Measurements from ENCODE around the gene PYGO2. TPM values are rescaled to one million over a fixed set of nuclear protein-coding genes. Genes with fewer than 3 reads are reported as not detected.

Gene PYGO2
- total RNA-seq, 1 experiment from 2014 or later, result 35.9 TPM

DNA sequence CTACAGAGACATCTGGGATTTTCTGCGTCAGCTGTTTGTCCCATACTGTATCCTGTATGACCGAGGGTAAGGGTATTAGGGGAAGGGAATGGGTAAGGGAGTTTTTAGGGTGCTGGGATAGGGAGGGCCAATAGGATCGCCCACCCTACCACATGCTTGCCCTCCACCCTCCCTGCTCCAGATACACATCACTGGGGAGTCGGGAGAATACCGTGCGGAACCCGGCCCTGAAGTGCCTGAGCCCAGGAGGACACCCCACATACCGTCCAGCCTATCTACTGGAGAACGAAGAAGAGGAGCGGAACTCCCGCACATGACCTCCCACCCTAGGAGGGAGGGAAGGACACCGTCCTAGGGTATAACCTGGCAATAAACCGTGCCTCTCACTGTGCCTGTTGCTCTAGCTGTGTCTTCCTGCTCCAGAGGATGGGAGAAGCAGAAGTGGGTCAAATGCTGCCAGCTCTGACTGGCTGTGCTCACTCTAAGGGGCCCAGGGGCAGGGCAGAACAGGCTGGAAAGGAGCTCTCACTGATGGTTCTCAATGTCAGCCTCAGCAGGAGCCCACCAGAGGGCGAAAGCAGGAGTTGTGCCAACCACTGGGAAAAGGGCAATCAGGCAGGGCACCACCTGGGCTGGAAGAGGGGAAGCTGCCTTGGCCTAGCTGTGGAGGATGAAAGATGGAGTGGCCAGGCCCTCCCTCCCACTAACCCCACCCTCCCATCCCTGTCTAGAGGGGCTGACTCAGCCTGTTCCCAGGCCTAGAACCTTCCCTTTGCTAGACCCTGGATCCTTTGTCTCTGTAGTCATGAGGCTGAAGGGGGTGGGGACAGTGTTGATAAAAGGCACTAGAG is 31.4 kb upstream of the PYGO2 start:
- Mint-ChIP-seq H3K9me3 (ENCODE audit: unreplicated experiment) (no peaks in the 10 kb centered on the region), H3K4me3 (ENCODE audit: unreplicated experiment) (no peak overlapping the region), H3K27me3 (ENCODE audit: insufficient read depth, unreplicated experiment) (no peaks in the 10 kb centered on the region), H3K27ac (ENCODE audit: low read depth, unreplicated experiment) (peak overlapping the region; percentile 50), H3K36me3 (ENCODE audit: insufficient read depth, unreplicated experiment) (peaks cover 35% of the 10 kb centered on the region), H3K4me1 (ENCODE audit: insufficient read depth, unreplicated experiment) (peaks cover 32% of the 10 kb centered on the region)
- no peak for DNase-seq (ENCODE audit: unreplicated experiment)
- TF ChIP-seq, protein P1, sequence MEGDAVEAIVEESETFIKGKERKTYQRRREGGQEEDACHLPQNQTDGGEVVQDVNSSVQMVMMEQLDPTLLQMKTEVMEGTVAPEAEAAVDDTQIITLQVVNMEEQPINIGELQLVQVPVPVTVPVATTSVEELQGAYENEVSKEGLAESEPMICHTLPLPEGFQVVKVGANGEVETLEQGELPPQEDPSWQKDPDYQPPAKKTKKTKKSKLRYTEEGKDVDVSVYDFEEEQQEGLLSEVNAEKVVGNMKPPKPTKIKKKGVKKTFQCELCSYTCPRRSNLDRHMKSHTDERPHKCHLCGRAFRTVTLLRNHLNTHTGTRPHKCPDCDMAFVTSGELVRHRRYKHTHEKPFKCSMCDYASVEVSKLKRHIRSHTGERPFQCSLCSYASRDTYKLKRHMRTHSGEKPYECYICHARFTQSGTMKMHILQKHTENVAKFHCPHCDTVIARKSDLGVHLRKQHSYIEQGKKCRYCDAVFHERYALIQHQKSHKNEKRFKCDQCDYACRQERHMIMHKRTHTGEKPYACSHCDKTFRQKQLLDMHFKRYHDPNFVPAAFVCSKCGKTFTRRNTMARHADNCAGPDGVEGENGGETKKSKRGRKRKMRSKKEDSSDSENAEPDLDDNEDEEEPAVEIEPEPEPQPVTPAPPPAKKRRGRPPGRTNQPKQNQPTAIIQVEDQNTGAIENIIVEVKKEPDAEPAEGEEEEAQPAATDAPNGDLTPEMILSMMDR (IDR thresholded peaks at IDR 0.05; ENCODE audit: unreplicated experiment), result no peak
- intact Hi-C loops (cut with micrococcal nuclease), result no loop called here
- ChIA-PET CTCF (interaction anchor here (0.6 to 9.4 kb wide), 12 partner anchors 8 to 510 kb away, joined by 3 to 118 read pairs (median 5); partner anchors contain the start of genes ADAM15, FLAD1 and SHC1), POLR2A (interaction anchor here (0.6 to 41.1 kb wide), 8 partner anchors 8 to 156 kb away, joined by 3 to 1917 read pairs (median 4); partner anchors contain the start of genes CKS1B, FLAD1, PBXIP1 and PYGO2)
- BruUV-seq (replicated peaks), result no TSS peak

DNA sequence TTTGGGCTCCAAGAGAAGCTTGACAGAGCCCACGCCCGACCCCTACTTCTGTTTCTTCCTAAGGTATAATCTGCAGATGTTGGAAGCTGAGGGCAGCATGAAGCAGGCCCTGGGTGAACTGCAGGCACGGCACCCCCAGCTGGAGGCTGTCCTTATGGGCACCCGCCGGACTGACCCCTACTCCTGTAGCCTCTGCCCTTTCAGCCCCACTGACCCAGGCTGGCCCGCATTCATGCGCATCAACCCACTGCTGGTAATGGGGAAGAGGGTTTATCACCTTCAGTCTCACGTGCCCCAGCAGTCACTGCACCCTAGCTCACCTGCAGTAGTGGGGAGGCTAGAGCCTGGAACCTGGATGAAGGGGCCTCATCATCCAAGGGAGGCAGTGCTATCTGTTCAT is 28.7 kb upstream of the PYGO2 start:
- no TSS peak for BruUV-seq (replicated peaks)
- Mint-ChIP-seq H3K27me3 (ENCODE audit: insufficient read depth, unreplicated experiment) (no peaks in the 10 kb centered on the region), H3K4me1 (ENCODE audit: insufficient read depth, unreplicated experiment) (peaks cover 17% of the 10 kb centered on the region), H3K9me3 (ENCODE audit: unreplicated experiment) (no peaks in the 10 kb centered on the region), H3K4me3 (ENCODE audit: unreplicated experiment) (no peak overlapping the region), H3K27ac (ENCODE audit: low read depth, unreplicated experiment) (no peak overlapping the region), H3K36me3 (ENCODE audit: insufficient read depth, unreplicated experiment) (peaks cover 58% of the 10 kb centered on the region)
- intact Hi-C loops (cut with micrococcal nuclease), result no loop called here
- ChIA-PET CTCF (interaction anchor here (0.6 to 1.1 kb wide), 3 partner anchors 10 to 82 kb away, joined by 3 to 4 read pairs (median 4); no protein-coding TSS in a partner anchor), POLR2A (interaction anchor here (0.5 to 41.1 kb wide), 3 partner anchors 1 to 158 kb away, joined by 3 to 1917 read pairs (median 1917); partner anchors contain the start of genes CKS1B, FLAD1, LENEP and PBXIP1)
- TF ChIP-seq, protein P1 (IDR thresholded peaks at IDR 0.05; ENCODE audit: unreplicated experiment), result no peak
- DNase-seq (ENCODE audit: unreplicated experiment), result no peak

DNA sequence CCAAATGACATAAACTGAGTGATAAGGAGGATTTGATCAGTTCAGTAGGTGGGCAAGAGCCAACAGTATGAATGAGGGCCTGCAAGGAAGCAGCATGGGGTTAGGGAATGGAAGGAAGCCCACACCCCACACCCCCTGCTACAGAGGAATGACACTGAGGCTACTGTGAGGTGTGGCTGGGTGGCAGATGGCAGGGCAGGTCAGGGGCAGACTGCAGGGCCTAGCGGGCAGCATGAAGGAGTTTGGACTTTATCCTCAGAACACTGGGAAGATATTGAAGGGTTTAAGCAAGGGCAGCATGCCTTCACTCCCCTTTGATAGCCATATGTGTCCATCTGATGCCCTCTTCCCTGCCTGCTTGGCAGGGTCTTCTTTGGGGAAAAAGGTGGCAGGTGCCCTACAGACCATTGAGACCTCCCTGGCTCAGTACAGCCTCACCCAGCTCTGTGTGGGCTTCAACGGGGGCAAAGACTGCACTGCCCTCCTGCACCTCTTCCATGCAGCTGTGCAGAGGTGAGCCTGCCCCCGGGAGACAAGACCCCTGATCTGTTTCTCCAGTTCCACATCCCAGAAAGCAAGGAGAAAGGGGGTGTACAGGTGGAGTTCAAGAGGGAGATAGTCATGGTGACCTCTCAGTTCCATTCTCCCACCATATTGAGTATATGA is 27.7 kb upstream of the PYGO2 start:
- CTCF ChIA-PET, result interaction anchor here (0.9 to 1.9 kb wide), 4 partner anchors 12 to 63 kb away, joined by 4 to 7 read pairs (median 4); no protein-coding TSS in a partner anchor
- Mint-ChIP-seq H3K36me3 (ENCODE audit: insufficient read depth, unreplicated experiment) (peaks cover 67% of the 10 kb centered on the region), H3K9me3 (ENCODE audit: unreplicated experiment) (no peaks in the 10 kb centered on the region), H3K27me3 (ENCODE audit: insufficient read depth, unreplicated experiment) (no peaks in the 10 kb centered on the region), H3K27ac (ENCODE audit: low read depth, unreplicated experiment) (no peak overlapping the region), H3K4me1 (ENCODE audit: insufficient read depth, unreplicated experiment) (peaks cover 12% of the 10 kb centered on the region), H3K4me3 (ENCODE audit: unreplicated experiment) (no peak overlapping the region)
- intact Hi-C loops (cut with micrococcal nuclease), result no loop called here
- TF ChIP-seq, protein P1 (IDR thresholded peaks at IDR 0.05; ENCODE audit: unreplicated experiment), result no peak
- POLR2A ChIA-PET, result interaction anchor here (1.5 to 41.1 kb wide), 3 partner anchors 0 to 72 kb away, joined by 4 to 1917 read pairs (median 1917); partner anchors contain the start of genes CKS1B, FLAD1, LENEP and PBXIP1
- BruUV-seq (replicated peaks), result no TSS peak
- no peak for DNase-seq (ENCODE audit: unreplicated experiment)

Data from MCF 10A (cell line).